CD4-positive, alpha-beta memory T cell (primary cell): ENCODE results near the gene AFAP1. TPM values are rescaled to one million over a fixed set of nuclear protein-coding genes. Genes with fewer than 3 reads are reported as not detected.

ENCODE experiments used
- CTCF ChIA-PET: fragments of 350-600 bp; sonication (Branson Sonifier 250); formaldehyde crosslinking; loops from one replicate; lab custom pipeline; 2021; ENCODE audit warnings: inconsistent platforms; ENCODE audit not compliant: partially characterized antibody; lab: Charles Lee
- POLR2A ChIA-PET: fragments of 350-600 bp; sonication (Branson Sonifier 250); formaldehyde crosslinking; loops from one replicate; lab custom pipeline; 2021; ENCODE audit not compliant: partially characterized antibody; lab: Charles Lee
- DNase-seq, 5 donors: peaks; one replicate each; pipeline versions ENCODE4 v3.0.0 to v3.0.0-alpha.2; 2020 to 2022; ENCODE audit warnings: mixed read lengths in 1 of 5
- H3K27ac ChIP-seq: one replicate; pipeline ENCODE4 v1.7.0; 2013; ENCODE audit warnings: low read depth, low read length
- H3K27me3 ChIP-seq: 2 replicates; pipeline ENCODE4 v1.7.0; 2013; ENCODE audit warnings: mild to moderate bottlenecking, low read length, moderate library complexity; ENCODE audit not compliant: insufficient read depth
- H3K36me3 ChIP-seq: 2 replicates; pipeline ENCODE4 v1.7.0; 2013; ENCODE audit warnings: mild to moderate bottlenecking, low read length, moderate library complexity; ENCODE audit not compliant: insufficient read depth
- H3K4me1 ChIP-seq: 2 replicates; pipeline ENCODE4 v1.7.0; 2013; ENCODE audit warnings: mild to moderate bottlenecking, low read length, moderate library complexity; ENCODE audit not compliant: insufficient read depth
- H3K4me3 ChIP-seq, 2 donors: one replicate each; pipeline ENCODE4 v1.7.0; 2013; ENCODE audit warnings: low read length in 2 of 2, mild to moderate bottlenecking in 1 of 2
- H3K9me3 ChIP-seq, 2 donors: one replicate each; pipeline ENCODE4 v1.7.0; 2013; ENCODE audit warnings: low read length in 2 of 2, control low read depth in 1 of 2; ENCODE audit not compliant: control insufficient read depth in 1 of 2
- H3K27ac Mint-ChIP-seq, 7 donors: one replicate each; pipeline ENCODE4 v1.8.0; 2020 to 2021; ENCODE audit warnings: mixed read lengths in 7 of 7, mild to moderate bottlenecking in 6 of 7, inconsistent platforms in 3 of 7, moderate library complexity in 3 of 7
- H3K27me3 Mint-ChIP-seq, 2 donors: one replicate each; pipeline ENCODE4 v1.8.0; 2020 to 2021; ENCODE audit warnings: mixed read lengths in 2 of 2
- H3K36me3 Mint-ChIP-seq, 2 donors: one replicate each; pipeline ENCODE4 v1.8.0; 2020 to 2021; ENCODE audit warnings: mixed read lengths in 2 of 2, inconsistent platforms in 1 of 2, mild to moderate bottlenecking in 1 of 2
- H3K4me1 Mint-ChIP-seq, 4 donors: one replicate each; pipeline ENCODE4 v1.8.0; 2020 to 2021; ENCODE audit warnings: mixed read lengths in 4 of 4, mild to moderate bottlenecking in 1 of 4
- H3K4me3 Mint-ChIP-seq, 8 donors: one replicate each; pipeline ENCODE4 v1.8.0; 2020 to 2021; ENCODE audit warnings: mixed read lengths in 8 of 8, mild to moderate bottlenecking in 7 of 8, moderate library complexity in 6 of 8, inconsistent platforms in 3 of 8
- H3K9me3 Mint-ChIP-seq, 8 donors: one replicate each; pipeline ENCODE4 v1.8.0; 2020 to 2021; ENCODE audit warnings: mixed read lengths in 8 of 8, mild to moderate bottlenecking in 5 of 8, inconsistent platforms in 3 of 8, moderate library complexity in 1 of 8
- intact Hi-C: fragments of 100-400 bp; cut with micrococcal nuclease; formaldehyde crosslinking; loops from one replicate; pipeline ENCODE4 v1.15.1; 2023
- polyA plus RNA-seq, 2 donors: library from polyadenylated mRNA; unstranded; fragments of 300-500 nt; fragmentation: Illumina TruSeq; gene quantifications; one replicate each; pipeline ENCODE4 v1.2.3, GENCODE V29; 2021
- total RNA-seq, 2 experiments: library from RNA; stranded (reverse); gene quantifications; one replicate each; pipeline ENCODE4 v1.2.3, GENCODE V29; 2021

AFAP1 gene
- total and polyA plus RNA-seq, 4 experiments from 2014 or later, result 0.95 to 21.8 (median 12.6) TPM

DNA sequence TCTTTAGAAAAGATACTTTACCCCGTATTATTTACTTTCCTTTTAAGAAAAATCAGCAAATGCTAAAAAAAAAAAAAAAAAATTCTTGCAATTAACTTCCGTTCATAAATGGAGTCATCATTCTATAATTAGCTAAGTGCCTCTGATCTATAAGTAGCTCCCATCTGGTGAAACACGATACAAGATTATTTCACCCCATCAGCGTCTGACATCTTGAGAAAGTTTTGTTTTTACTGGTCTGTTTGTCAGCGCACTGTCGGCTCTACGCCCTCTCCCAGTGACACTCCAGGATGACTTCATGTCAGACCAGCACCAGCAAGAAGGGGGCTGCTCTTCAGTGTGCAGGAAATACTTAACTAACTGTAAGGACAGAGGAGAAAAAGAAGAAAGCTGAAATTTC is 108.3 kb downstream of the AFAP1 start:
- Mint-ChIP-seq H3K27me3 (no peaks in the 10 kb centered on the region), H3K27ac (peak overlapping the region; percentile 89 to 96 (median 94))
- CTCF ChIA-PET, result interaction anchor here (0.7 to 7.5 kb wide), 10 partner anchors 11 to 62 kb away, joined by 3 to 66 read pairs (median 4); no protein-coding TSS in a partner anchor

DNA sequence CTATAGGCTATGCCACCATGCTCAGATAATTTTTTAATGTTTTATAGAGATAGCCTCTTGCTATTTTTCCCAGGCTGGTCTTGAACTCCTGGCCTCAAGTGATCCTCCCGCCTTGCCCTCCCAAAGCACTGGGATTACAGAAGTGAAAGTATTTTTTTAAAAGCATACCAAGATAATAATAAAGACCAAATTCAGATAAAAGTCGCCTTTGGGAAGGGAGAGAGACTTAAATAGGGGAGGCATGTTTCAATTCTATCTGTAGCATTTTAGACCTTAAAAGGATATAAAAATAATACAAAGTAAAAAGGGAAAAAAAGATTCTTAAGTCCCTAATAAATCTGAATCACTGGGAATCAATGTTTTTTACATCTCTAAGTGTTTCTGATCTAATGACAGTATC is 108.9 kb downstream of the AFAP1 start:
- CTCF ChIA-PET, result interaction anchor here (0.8 to 7.5 kb wide), 5 partner anchors 11 to 34 kb away, joined by 3 to 66 read pairs (median 12); no protein-coding TSS in a partner anchor
- Mint-ChIP-seq H3K9me3 (peaks cover 0 to 4% (median 0%) of the 10 kb centered on the region in 8 donors), H3K27ac (peak overlapping the region; percentile 89 to 96 (median 94)), H3K36me3 (peaks cover 24 to 26% of the 10 kb centered on the region in 2 donors), H3K4me1 (peaks cover 55 to 69% (median 63%) of the 10 kb centered on the region in 4 donors), H3K4me3 (peak overlapping the region; percentile 78 to 90 (median 86)), H3K27me3 (no peaks in the 10 kb centered on the region)
- Histone ChIP-seq H3K4me3 (no peak overlapping the region), H3K36me3 (no peaks in the 10 kb centered on the region), H3K27ac (peak overlapping the region; percentile 45), H3K4me1 (peaks cover 53% of the 10 kb centered on the region), H3K27me3 (no peaks in the 10 kb centered on the region), H3K9me3 (no peaks in the 10 kb centered on the region)
- no peak for DNase-seq
- intact Hi-C loops, result loop anchor here (1.0 to 5.0 kb wide), 2 partner anchors 14 to 37 kb away; no protein-coding TSS in a partner anchor
- POLR2A ChIA-PET, result interaction anchor here (0.9 to 2.8 kb wide), 4 partner anchors 9 to 46 kb away, joined by 3 to 15 read pairs (median 8); no protein-coding TSS in a partner anchor

More for the DNA sequence above, 108.3 kb downstream of the AFAP1 start:
- H3K9me3 Mint-ChIP-seq, result peaks cover 0 to 4% (median 0%) of the 10 kb centered on the region in 8 donors
- H3K27me3 ChIP-seq, result no peaks in the 10 kb centered on the region
- H3K4me3 Mint-ChIP-seq, result peak overlapping the region; percentile 78 to 90 (median 86)
- peaks cover 55 to 69% (median 62%) of the 10 kb centered on the region in 4 donors for H3K4me1 Mint-ChIP-seq
- H3K4me1 ChIP-seq, result peaks cover 53% of the 10 kb centered on the region
- no peaks in the 10 kb centered on the region for H3K9me3 ChIP-seq
- POLR2A ChIA-PET, result interaction anchor here (0.9 to 2.8 kb wide), 4 partner anchors 10 to 45 kb away, joined by 3 to 15 read pairs (median 8); no protein-coding TSS in a partner anchor
- peak; percentile 26 to 77 (median 45) for DNase-seq
- intact Hi-C loops, result loop anchor here (1.0 to 5.0 kb wide), 2 partner anchors 13 to 36 kb away; no protein-coding TSS in a partner anchor
- H3K27ac ChIP-seq, result peak overlapping the region; percentile 45
- peak overlapping the region in 1 of 2 donors; percentile 9 for H3K4me3 ChIP-seq
- H3K36me3 Mint-ChIP-seq, result peaks cover 29 to 30% of the 10 kb centered on the region in 2 donors
- no peaks in the 10 kb centered on the region for H3K36me3 ChIP-seq

- peak overlapping the region; percentile 55 for H3K27ac ChIP-seq
Observed at GRCh38 chr4:7829652-7830580, 109.7 kb downstream of the AFAP1 start.

DNA sequence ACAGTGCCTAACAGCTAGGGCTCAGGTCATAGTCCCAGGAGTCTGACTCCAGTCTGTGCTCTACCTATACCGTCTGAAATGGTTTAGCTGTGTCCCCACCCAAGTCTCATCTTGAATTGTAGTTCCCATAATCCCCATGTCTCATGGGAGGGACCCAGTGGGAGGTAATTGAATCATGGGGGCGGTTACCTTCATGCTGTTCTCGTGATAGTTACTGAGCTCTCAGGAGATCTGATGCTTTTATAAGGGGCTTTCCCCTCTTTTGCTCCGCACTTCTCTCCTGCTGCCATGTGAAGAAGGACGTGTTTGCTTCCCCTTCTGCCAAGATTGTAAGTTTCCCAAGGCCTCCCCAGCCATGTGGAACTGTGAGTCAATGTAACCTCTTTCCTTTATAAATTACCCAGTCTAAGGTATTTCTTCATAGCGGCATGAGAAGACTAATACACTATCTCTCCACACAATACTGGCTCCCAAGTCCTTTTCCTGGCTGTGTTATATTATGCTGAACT is 110.8 kb downstream of the AFAP1 start:
- peak in 1 of 5 donors; percentile 41 for DNase-seq
- intact Hi-C loops, result loop anchor here (1.0 to 2.0 kb wide), 3 partner anchors 24 to 47 kb away; no protein-coding TSS in a partner anchor
- Histone ChIP-seq H3K27ac (peak overlapping the region; percentile 55), H3K36me3 (no peaks in the 10 kb centered on the region), H3K4me3 (no peak overlapping the region), H3K27me3 (no peaks in the 10 kb centered on the region), H3K4me1 (peaks cover 53% of the 10 kb centered on the region), H3K9me3 (no peaks in the 10 kb centered on the region)
- H3K27me3 Mint-ChIP-seq, result no peaks in the 10 kb centered on the region
- peaks cover 0 to 3% (median 0%) of the 10 kb centered on the region in 8 donors for H3K9me3 Mint-ChIP-seq
- ChIA-PET CTCF (interaction anchor here (0.8 to 7.5 kb wide), 11 partner anchors 13 to 158 kb away, joined by 3 to 66 read pairs (median 4); no protein-coding TSS in a partner anchor), POLR2A (interaction anchor here (0.7 to 2.2 kb wide), 10 partner anchors 12 to 761 kb away, joined by 3 to 23 read pairs (median 4); partner anchors contain the start of gene AFAP1)
- peaks cover 54 to 73% (median 62%) of the 10 kb centered on the region in 4 donors for H3K4me1 Mint-ChIP-seq
- H3K36me3 Mint-ChIP-seq, result peaks cover 20 to 24% of the 10 kb centered on the region in 2 donors
- peak overlapping the region; percentile 88 to 97 (median 89) for H3K27ac Mint-ChIP-seq
- peak overlapping the region in 6 of 8 donors; percentile 25 to 86 (median 75) for H3K4me3 Mint-ChIP-seq

More at GRCh38 chr4:7829652-7830580, 109.7 kb downstream of the AFAP1 start:
- Mint-ChIP-seq H3K36me3 (peaks cover 24 to 26% of the 10 kb centered on the region in 2 donors), H3K9me3 (peaks cover 0 to 4% (median 0%) of the 10 kb centered on the region in 8 donors), H3K4me1 (peaks cover 55 to 69% (median 63%) of the 10 kb centered on the region in 4 donors), H3K27me3 (no peaks in the 10 kb centered on the region), H3K4me3 (peak overlapping the region in 6 of 8 donors; percentile 1 to 86 (median 75)), H3K27ac (peak overlapping the region; percentile 88 to 97 (median 89))
- DNase-seq, result no peak
- intact Hi-C loops, result loop anchor here (1.0 to 5.0 kb wide), 3 partner anchors 25 to 46 kb away; no protein-coding TSS in a partner anchor
- H3K36me3 ChIP-seq, result no peaks in the 10 kb centered on the region
- ChIA-PET CTCF (interaction anchor here (1.5 to 7.5 kb wide), 4 partner anchors 12 to 27 kb away, joined by 4 to 66 read pairs (median 14); no protein-coding TSS in a partner anchor), POLR2A (interaction anchor here (1.9 to 2.8 kb wide), 4 partner anchors 9 to 34 kb away, joined by 7 to 15 read pairs (median 9); no protein-coding TSS in a partner anchor)
- H3K4me3 ChIP-seq, result no peak overlapping the region
- no peaks in the 10 kb centered on the region for H3K9me3 ChIP-seq
- H3K27me3 ChIP-seq, result no peaks in the 10 kb centered on the region
- peaks cover 53% of the 10 kb centered on the region for H3K4me1 ChIP-seq

DNA sequence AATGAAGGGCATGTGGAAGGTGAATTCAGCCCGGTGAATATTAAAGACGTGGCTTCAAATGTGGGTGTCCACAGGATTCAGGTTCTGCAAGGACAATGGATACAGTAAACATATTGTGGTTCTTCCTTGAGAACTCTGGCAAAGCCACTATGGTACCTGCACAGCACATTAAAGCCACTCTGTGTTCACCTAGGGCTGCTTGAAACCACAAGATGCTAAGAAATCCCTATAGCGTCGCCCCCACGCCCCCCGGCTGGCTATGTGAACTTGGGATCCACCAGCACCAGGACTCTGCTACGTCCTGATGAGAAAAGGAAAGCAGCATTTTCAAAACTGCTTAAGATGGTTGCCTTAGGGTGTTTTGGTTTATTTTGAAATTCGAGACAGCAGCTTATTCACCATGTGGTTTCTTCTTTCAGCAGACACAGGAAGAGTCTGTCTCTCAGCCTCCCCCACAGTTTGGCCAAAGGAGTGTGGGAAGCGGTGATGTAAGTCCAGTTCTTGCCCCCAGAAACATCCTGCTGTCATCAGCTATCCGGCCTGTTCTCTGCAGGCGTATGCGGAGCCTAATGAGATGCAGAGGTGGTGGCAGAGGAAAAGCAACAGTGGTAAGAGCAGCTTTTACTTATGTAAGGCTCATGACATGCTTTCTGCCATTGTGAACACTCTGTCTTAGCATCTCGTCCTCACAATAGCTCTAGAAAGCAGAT is 111.5 kb downstream of the AFAP1 start:
- H3K36me3 Mint-ChIP-seq, result peaks cover 19 to 25% of the 10 kb centered on the region in 2 donors
- H3K4me3 Mint-ChIP-seq, result peak overlapping the region; percentile 5 to 86 (median 77)
- H3K27me3 ChIP-seq, result no peaks in the 10 kb centered on the region
- H3K27ac Mint-ChIP-seq, result peak overlapping the region; percentile 88 to 97 (median 89)
- peaks cover 54 to 71% (median 61%) of the 10 kb centered on the region in 4 donors for H3K4me1 Mint-ChIP-seq
- H3K27ac ChIP-seq, result peak overlapping the region; percentile 55
- H3K36me3 ChIP-seq, result no peaks in the 10 kb centered on the region
- peaks cover 0 to 2% (median 0%) of the 10 kb centered on the region in 8 donors for H3K9me3 Mint-ChIP-seq
- peak; percentile 47 to 90 (median 57) for DNase-seq
- POLR2A ChIA-PET, result interaction anchor here (0.7 to 2.2 kb wide), 10 partner anchors 13 to 761 kb away, joined by 3 to 23 read pairs (median 4); partner anchors contain the start of gene AFAP1
- CTCF ChIA-PET, result interaction anchor here (0.8 to 7.5 kb wide), 11 partner anchors 13 to 159 kb away, joined by 3 to 66 read pairs (median 4); no protein-coding TSS in a partner anchor
- peak overlapping the region in 1 of 2 donors; percentile 29 for H3K4me3 ChIP-seq
- no peaks in the 10 kb centered on the region for H3K27me3 Mint-ChIP-seq
- no peaks in the 10 kb centered on the region for H3K9me3 ChIP-seq
- H3K4me1 ChIP-seq, result peaks cover 53% of the 10 kb centered on the region
- intact Hi-C loops, result loop anchor here (1.0 to 2.0 kb wide), 2 partner anchors 23 to 27 kb away; no protein-coding TSS in a partner anchor
